T47D (cell line): Measurements from ENCODE around the gene HILPDA.

Experiments
- DNase-seq, 2 experiments: peaks; one replicate each; pipeline versions ENCODE4 v3.0.0 to v3.0.0-alpha.2; 2011 to 2012; ENCODE audit warnings: low read depth in 1 of 2, low spot score in 1 of 2
- JUND ChIP-seq: IDR thresholded peaks from 2 replicates; pipeline ENCODE4 v1.6.1; 2012; ENCODE audit warnings: low read depth
- in situ Hi-C: cut with HindIII; loops from 2 replicates; pipeline ENCODE4 v1.10.0; 2016; ENCODE audit warnings: low sequenced_read_pairs, low pct_unique_long_range_greater_than_20kb

Gene HILPDA

GRCh38 chr7:128455543-128456254 is at the start of gene HILPDA:
HILPDA (plus strand) TSS chr7:128455878; CDS start chr7:128457269, 1,391 bp downstream.
- DNase-seq: peak; percentile 49 to 97
- no peak for TF ChIP-seq JUND
- in situ Hi-C loops: no loop called here

- DNase-seq: no peak
- in situ Hi-C loops: no loop called here
- TF ChIP-seq JUND: no peak
These were observed 49.1 kb upstream of the HILPDA start for GRCh38 chr7:128406314-128407232.

- no peak for DNase-seq
- TF ChIP-seq JUND: no peak
- in situ Hi-C loops: no loop called here
These were observed 48.5 kb upstream of the HILPDA start for GRCh38 chr7:128407233-128407589.

GRCh38 chr7:128407751-128408708 is 47.6 kb upstream of the HILPDA start:
- in situ Hi-C loops: no loop called here
- TF ChIP-seq JUND: no peak
- DNase-seq: no peak

- no peak for TF ChIP-seq JUND
- in situ Hi-C loops: no loop called here
- no peak for DNase-seq
These were observed 46.7 kb upstream of the HILPDA start for GRCh38 chr7:128408709-128409595.

- in situ Hi-C loops: no loop called here
- DNase-seq: peak; percentile 82 to 85
These were observed 45.9 kb upstream of the HILPDA start, which contains the start of gene IMPDH1 for GRCh38 chr7:128409596-128410450. IMPDH1 (minus strand) TSS chr7:128409982; CDS start chr7:128409901, 81 bp downstream.

GRCh38 chr7:128410451-128410753 is 45.3 kb upstream of the HILPDA start:
- no peak for DNase-seq
- in situ Hi-C loops: no loop called here
- no peak for TF ChIP-seq JUND

More at GRCh38 chr7:128409596-128410450, 45.9 kb upstream of the HILPDA start, which contains the start of gene IMPDH1:
- TF ChIP-seq JUND: no peak

- no peak for DNase-seq
- in situ Hi-C loops: no loop called here
- no peak for TF ChIP-seq JUND
These were observed 40.4 kb upstream of the HILPDA start for GRCh38 chr7:128415217-128415785.

GRCh38 chr7:128417071-128417470 is 38.6 kb upstream of the HILPDA start:
- DNase-seq: no peak
- in situ Hi-C loops: no loop called here

GRCh38 chr7:128419257-128419656 is 36.4 kb upstream of the HILPDA start:
- in situ Hi-C loops: no loop called here
- TF ChIP-seq JUND: no peak
- no peak for DNase-seq

More at GRCh38 chr7:128417071-128417470, 38.6 kb upstream of the HILPDA start:
- TF ChIP-seq JUND: no peak

GRCh38 chr7:128420773-128421172 is 34.9 kb upstream of the HILPDA start:
- no peak for DNase-seq
- in situ Hi-C loops: no loop called here
- no peak for TF ChIP-seq JUND
